K562 treated with DMSO at 1 percent for 12 hours (cell line): Measurements from ENCODE around the gene PARP14. TPM values are rescaled to one million over a fixed set of nuclear protein-coding genes. Genes with fewer than 3 reads are reported as not detected.

Source experiments
- total RNA-seq: library from RNA; unstranded; fragments of 300-600 nt; gene quantifications from 2 replicates; pipeline ENCODE4 v1.2.3, GENCODE V29; 2022; ENCODE audit not compliant: insufficient read depth

PARP14 gene, protein sequence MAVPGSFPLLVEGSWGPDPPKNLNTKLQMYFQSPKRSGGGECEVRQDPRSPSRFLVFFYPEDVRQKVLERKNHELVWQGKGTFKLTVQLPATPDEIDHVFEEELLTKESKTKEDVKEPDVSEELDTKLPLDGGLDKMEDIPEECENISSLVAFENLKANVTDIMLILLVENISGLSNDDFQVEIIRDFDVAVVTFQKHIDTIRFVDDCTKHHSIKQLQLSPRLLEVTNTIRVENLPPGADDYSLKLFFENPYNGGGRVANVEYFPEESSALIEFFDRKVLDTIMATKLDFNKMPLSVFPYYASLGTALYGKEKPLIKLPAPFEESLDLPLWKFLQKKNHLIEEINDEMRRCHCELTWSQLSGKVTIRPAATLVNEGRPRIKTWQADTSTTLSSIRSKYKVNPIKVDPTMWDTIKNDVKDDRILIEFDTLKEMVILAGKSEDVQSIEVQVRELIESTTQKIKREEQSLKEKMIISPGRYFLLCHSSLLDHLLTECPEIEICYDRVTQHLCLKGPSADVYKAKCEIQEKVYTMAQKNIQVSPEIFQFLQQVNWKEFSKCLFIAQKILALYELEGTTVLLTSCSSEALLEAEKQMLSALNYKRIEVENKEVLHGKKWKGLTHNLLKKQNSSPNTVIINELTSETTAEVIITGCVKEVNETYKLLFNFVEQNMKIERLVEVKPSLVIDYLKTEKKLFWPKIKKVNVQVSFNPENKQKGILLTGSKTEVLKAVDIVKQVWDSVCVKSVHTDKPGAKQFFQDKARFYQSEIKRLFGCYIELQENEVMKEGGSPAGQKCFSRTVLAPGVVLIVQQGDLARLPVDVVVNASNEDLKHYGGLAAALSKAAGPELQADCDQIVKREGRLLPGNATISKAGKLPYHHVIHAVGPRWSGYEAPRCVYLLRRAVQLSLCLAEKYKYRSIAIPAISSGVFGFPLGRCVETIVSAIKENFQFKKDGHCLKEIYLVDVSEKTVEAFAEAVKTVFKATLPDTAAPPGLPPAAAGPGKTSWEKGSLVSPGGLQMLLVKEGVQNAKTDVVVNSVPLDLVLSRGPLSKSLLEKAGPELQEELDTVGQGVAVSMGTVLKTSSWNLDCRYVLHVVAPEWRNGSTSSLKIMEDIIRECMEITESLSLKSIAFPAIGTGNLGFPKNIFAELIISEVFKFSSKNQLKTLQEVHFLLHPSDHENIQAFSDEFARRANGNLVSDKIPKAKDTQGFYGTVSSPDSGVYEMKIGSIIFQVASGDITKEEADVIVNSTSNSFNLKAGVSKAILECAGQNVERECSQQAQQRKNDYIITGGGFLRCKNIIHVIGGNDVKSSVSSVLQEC (N-terminal part only)
- 5.9 and 23.7 TPM in 2 replicates for total RNA-seq

DNA sequence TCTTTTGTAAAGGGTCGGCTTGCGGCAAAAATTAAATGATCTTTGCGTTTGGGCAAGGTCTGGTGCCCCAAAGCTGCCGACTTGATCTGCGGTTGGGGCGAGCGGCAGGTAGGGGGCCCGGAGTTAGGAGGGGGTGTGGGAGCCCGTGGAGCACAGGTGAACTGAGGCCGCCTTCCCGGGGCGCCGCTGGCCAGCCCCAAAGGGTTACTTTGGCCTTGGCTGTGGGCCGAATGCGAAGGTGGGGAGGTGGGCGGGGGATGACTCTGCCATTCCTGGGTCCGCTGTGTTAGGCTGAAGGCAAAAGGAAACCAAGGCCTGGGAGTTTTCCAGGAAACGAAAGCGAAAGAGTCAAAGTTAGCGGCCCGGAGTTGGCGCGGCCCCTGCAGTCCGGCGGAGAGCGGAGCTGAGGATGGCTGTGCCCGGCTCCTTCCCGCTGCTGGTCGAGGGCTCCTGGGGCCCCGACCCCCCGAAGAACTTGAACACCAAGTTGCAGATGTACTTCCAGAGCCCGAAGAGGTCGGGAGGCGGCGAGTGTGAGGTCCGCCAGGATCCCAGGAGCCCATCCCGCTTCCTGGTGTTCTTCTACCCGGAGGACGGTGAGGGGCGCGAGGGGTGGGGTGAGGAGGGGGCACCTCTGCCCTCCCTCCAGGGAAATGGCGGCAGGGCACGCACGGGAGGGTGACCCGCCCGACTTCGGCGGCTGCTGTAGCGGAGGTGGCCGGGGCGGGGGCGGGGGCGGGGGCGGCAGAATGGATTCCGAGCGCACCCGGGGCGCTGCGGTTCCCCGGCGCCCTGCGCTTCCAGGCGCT, at the start of gene PARP14:
TSS of gene PARP14 (plus strand) at position 365 of the 809 bp plus-strand sequence. CDS start at position 410, 45 bp downstream.

Other genes with a start within 250 kb of the PARP14 start
- 5.8 and 20.9 TPM in 2 replicates for gene KPNA1, start 165.9 kb upstream of the PARP14 start, total RNA-seq
- 4.0 and 7.8 TPM in 2 replicates for gene PARP9, start 116.5 kb upstream of the PARP14 start, total RNA-seq
- gene DTX3L, start 116.5 kb upstream of the PARP14 start, total RNA-seq = 2.3 and 11.3 TPM in 2 replicates
- 0.28 TPM in 1 of 2 replicates, not detected in the other for gene PARP15, start 103.2 kb upstream of the PARP14 start, total RNA-seq
- 1.2 and 7.1 TPM in 2 replicates for gene HSPBAP1, start 113.0 kb downstream of the PARP14 start, total RNA-seq
- gene SLC49A4, start 114.2 kb downstream of the PARP14 start, total RNA-seq = 0.85 and 2.5 TPM in 2 replicates